Activated naive CD8-positive, alpha-beta T cell (primary cell): ENCODE measurements around the gene MGAM2.

Experiments
- H3K27ac Mint-ChIP-seq: one replicate; pipeline ENCODE4 v1.8.0; 2021; ENCODE audit warnings: mixed read lengths
- H3K27me3 Mint-ChIP-seq: one replicate; pipeline ENCODE4 v1.8.0; 2021; ENCODE audit warnings: mixed read lengths
- H3K36me3 Mint-ChIP-seq: one replicate; pipeline ENCODE4 v1.8.0; 2021; ENCODE audit warnings: mixed read lengths
- H3K4me1 Mint-ChIP-seq: one replicate; pipeline ENCODE4 v1.8.0; 2021; ENCODE audit warnings: low read depth, mixed read lengths
- H3K4me3 Mint-ChIP-seq: one replicate; pipeline ENCODE4 v1.8.0; 2021; ENCODE audit warnings: mild to moderate bottlenecking, mixed read lengths
- H3K9me3 Mint-ChIP-seq: one replicate; pipeline ENCODE4 v1.8.0; 2021; ENCODE audit warnings: low read depth, mixed read lengths

MGAM2 gene

DNA sequence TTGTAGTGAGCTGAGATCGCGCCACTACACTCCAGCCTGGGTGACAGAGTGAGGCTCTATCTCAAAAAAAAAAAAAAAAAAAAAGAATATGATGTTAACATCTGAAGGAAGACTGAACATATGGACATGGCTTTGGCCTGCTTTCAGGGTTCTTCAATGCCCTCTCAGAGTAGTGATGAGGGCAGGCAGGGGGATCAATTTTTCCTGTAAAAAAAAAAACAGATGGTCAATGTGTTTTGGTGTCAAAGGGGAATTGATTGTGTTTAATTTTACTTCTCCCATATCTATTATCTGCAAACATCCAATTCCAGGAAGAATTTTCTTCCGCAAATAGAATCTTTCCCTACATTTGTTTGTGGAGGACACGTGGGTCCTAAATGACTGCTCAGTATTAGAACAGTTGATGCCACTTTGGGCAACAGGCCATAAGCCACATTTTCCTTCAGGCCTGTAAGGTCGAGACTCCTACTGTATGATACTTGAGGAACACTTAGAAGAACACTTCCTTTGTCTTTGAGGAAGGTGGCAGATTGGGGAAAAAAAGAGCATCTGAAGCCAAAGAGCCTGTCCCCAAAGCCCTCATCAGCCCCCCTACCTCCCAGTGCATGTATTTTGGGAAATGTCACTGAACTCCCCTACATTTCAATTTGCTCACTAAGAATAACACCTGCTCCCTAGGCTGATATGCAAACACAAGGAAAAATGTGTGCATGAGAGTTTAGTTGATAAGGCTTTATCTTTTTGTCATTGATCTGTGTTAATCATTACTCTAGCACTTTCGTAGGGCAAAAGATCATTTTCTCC lies 28.3 kb downstream of the MGAM2 start:
- no peak overlapping the region for H3K4me3 Mint-ChIP-seq

DNA sequence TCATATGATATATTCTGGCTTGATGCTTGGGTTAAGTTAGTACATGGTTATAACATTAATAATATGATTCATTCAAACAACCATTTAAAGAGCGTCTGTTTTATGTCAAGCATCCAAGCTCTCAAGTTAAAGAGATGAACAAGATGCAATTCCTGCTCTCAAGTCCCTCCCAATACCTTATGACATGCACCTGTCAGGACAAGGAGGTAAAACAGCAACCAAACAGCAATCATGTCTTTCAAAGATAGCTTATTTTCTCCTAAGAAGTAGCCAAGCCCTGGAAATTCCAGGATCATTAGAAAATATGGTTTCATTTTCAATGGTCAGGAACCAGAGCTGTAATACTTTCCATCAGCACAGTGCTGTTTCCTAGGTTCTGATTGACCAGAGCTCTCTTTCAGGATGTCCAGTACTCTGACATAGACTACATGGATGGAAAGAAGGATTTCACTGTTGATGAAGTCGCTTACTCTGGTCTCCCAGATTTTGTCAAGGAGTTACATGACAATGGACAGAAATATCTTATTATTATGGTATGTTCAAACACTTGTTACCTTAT lies 29.0 kb downstream of the MGAM2 start:
- Mint-ChIP-seq H3K4me1 (no peaks in the 10 kb centered on the region), H3K27me3 (no peaks in the 10 kb centered on the region), H3K36me3 (no peaks in the 10 kb centered on the region), H3K4me3 (no peak overlapping the region), H3K9me3 (no peaks in the 10 kb centered on the region), H3K27ac (no peak overlapping the region)

More for the DNA sequence above, 28.3 kb downstream of the MGAM2 start:
- Mint-ChIP-seq H3K9me3 (no peaks in the 10 kb centered on the region), H3K4me1 (no peaks in the 10 kb centered on the region), H3K36me3 (no peaks in the 10 kb centered on the region), H3K27me3 (no peaks in the 10 kb centered on the region), H3K27ac (no peak overlapping the region)

DNA sequence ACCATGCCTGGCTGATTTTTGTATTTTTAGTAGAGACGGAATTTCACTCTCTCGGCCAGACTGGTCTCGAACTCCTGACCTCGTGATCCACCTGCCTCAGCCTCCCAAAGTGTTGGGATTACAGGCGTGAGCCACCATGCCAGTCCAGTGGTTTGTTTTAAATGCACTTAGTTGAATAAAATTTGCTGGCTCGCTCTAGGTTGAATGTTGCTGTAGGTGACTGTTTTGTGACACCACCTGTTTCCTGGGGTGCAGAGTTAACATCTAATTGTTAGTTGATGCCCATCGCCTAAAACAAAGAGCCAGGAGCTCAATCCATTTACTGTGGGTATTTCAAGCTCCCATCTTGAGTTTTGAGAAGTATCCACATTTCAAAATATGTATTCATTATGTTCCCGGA lies 31.2 kb downstream of the MGAM2 start:
- H3K27me3 Mint-ChIP-seq = no peaks in the 10 kb centered on the region
- no peaks in the 10 kb centered on the region for H3K9me3 Mint-ChIP-seq
- H3K27ac Mint-ChIP-seq = no peak overlapping the region
- H3K4me1 Mint-ChIP-seq = no peaks in the 10 kb centered on the region
- no peaks in the 10 kb centered on the region for H3K36me3 Mint-ChIP-seq
- H3K4me3 Mint-ChIP-seq = no peak overlapping the region

DNA sequence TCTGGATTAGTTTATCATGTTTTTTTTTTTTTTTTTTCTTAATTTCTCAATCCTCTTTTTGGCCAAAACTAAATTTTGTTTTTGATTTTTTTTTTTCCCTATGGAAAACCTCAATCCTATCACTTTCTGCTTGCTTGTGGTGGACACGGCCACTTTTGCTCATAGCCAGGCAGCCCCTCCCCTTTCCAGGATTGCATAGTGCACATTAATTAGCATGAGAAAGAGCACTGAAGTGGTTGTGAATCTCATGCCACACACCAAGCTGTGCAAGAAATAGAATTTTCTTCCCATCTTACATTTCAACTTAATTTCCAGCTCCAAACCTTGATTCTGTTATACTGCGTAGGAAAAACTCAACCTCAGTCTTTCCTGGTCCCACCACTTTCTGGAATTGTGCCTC lies 34.6 kb downstream of the MGAM2 start:
- Mint-ChIP-seq H3K9me3 (no peaks in the 10 kb centered on the region), H3K27me3 (peaks cover 1% of the 10 kb centered on the region), H3K36me3 (no peaks in the 10 kb centered on the region), H3K4me1 (no peaks in the 10 kb centered on the region), H3K4me3 (no peak overlapping the region), H3K27ac (no peak overlapping the region)

DNA sequence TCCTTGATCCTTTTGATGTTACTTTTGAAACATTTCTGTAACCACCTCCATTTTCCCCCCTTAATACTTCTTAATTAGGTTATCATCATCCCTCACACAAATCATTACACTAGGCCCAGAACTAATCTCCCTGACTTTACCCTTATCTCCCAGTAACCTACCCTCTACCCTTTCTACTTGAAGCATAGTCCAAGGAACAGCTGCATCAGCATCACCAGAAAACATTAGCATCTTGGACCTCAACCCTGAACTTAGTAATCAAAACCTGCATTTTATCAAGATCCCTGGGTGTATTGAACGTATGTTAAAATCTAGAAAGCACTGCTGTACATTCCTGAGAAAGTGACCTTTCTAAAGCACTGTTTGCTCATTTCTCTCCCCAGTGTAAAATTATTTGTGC lies 38.8 kb downstream of the MGAM2 start:
- no peaks in the 10 kb centered on the region for H3K36me3 Mint-ChIP-seq
- no peak overlapping the region for H3K27ac Mint-ChIP-seq
- H3K4me3 Mint-ChIP-seq = no peak overlapping the region
- no peaks in the 10 kb centered on the region for H3K9me3 Mint-ChIP-seq
- H3K4me1 Mint-ChIP-seq = no peaks in the 10 kb centered on the region
- peaks cover 1% of the 10 kb centered on the region for H3K27me3 Mint-ChIP-seq

DNA sequence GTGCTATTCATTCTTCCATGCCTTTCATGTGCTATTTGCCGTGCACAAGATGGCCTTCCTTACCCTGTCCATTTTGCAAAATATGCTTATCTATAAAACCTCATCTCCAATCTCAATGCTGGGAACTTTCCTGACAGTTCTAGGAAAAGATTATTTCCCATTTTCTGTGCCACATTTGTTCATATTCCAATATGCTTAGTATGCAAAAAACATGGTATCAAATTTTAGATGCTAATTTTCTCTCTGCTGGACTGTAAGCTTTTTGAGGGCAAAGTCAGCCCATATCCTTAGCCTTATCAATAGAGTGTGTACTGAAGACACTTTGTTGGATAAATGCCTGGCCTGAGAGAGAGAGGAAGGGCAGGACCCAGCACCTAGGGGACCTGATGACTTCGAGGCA lies 39.4 kb downstream of the MGAM2 start:
- Mint-ChIP-seq H3K9me3 (no peaks in the 10 kb centered on the region), H3K36me3 (no peaks in the 10 kb centered on the region)

DNA sequence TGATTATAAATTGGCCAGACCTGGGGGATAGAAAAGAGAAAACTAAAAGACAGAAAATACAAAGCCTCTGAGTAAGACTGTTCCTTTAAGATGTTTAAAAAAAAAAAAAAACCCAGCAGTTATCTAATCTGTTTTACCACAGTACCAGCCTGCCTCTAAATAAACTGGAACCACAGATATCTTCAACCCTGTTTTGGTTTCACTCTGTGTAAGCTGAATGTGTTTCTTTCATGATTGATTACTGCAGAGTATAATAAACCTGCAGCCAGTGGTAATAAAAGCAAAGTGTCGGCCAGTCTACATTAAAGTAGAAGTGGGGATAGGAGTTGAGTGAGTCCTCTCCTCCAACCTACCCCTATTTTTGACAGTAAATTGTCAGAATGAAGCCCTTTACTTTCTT lies 40.6 kb downstream of the MGAM2 start:
- H3K27me3 Mint-ChIP-seq = peaks cover 1% of the 10 kb centered on the region
- no peaks in the 10 kb centered on the region for H3K9me3 Mint-ChIP-seq
- no peak overlapping the region for H3K27ac Mint-ChIP-seq
- H3K4me1 Mint-ChIP-seq = no peaks in the 10 kb centered on the region
- H3K36me3 Mint-ChIP-seq = no peaks in the 10 kb centered on the region
- H3K4me3 Mint-ChIP-seq = no peak overlapping the region

More for the DNA sequence above, 39.4 kb downstream of the MGAM2 start:
- no peak overlapping the region for H3K4me3 Mint-ChIP-seq
- H3K27ac Mint-ChIP-seq = no peak overlapping the region
- H3K4me1 Mint-ChIP-seq = no peaks in the 10 kb centered on the region
- H3K27me3 Mint-ChIP-seq = peaks cover 1% of the 10 kb centered on the region

DNA sequence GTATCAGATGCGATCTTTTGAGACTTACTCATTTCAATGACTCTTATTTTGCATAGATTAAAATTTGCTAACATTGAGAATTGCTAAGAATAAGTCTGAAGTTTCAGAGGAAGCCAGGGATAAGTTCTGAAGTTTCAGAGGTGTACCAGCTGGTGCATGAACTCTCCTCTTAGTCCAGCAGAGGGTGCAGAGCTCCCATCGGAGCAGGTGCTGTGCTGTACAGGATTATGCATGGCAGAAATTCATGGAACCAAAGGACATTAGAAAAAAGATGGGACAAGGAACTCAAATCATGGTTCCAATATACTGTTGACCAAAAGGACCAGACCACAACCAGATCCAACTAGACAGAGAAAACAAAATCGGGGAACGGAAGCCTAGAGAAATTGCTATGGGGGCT lies 41.9 kb downstream of the MGAM2 start:
- Mint-ChIP-seq H3K36me3 (no peaks in the 10 kb centered on the region), H3K9me3 (no peaks in the 10 kb centered on the region), H3K4me3 (no peak overlapping the region), H3K27me3 (peaks cover 2% of the 10 kb centered on the region), H3K27ac (no peak overlapping the region), H3K4me1 (no peaks in the 10 kb centered on the region)

DNA sequence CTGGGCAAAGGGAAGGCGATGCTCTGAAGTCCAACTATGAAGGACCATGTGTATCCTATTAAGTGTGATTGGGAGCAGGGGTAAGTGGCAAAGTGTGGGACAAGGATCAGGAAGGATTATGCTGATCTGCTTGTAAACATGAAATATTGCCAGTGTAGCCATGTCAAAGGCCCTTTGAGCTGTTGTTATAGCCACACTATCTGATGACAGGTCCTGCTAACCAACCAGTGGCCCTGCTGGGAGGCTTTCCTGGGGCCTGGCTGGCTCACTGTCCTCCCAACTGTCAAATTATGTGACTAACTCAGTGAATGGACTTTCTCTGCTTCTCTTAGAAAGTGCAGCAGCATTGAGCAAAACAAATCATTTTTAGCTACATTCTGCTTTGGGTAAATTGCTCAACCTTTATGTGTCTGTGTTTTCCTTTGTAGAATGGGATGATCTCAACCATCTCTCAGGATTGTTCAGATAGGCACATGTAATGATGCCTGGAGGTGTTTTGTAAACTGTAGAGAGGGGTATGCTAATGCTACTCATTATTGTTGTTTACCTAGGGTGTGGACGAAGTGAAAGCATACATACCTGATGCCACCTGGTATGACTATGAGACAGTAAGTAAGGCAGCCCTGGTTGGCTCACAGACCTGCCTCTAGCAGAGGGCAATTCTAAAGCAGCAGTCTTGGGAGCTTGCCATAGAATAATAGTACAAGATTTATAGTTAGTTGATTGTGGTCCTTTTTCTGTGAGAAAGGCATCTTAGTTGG lies 47.4 kb downstream of the MGAM2 start:
- Mint-ChIP-seq H3K4me1 (no peaks in the 10 kb centered on the region), H3K9me3 (no peaks in the 10 kb centered on the region), H3K27ac (no peak overlapping the region), H3K36me3 (no peaks in the 10 kb centered on the region), H3K27me3 (peaks cover 9% of the 10 kb centered on the region), H3K4me3 (no peak overlapping the region)

DNA sequence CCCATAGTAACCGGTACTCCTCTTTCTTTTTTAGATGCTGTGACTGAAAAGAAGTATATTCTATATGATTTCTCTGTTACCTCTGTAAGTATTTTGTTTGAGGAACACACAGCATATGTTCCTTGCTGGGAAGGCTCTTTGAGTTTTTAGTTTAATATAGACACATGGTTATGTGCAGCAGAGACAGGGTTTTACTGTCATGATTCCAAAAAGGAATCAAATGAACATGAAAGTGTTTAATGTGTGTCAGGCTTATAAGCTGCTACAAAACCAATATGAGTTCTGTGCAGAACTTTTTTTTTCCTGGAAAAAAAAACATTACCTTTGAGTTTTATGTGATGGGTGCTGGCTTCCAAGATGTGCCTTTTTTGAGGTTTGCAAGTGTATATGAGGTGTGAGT lies 50.4 kb downstream of the MGAM2 start:
- no peaks in the 10 kb centered on the region for H3K4me1 Mint-ChIP-seq
- no peak overlapping the region for H3K27ac Mint-ChIP-seq
- no peak overlapping the region for H3K4me3 Mint-ChIP-seq
- peaks cover 9% of the 10 kb centered on the region for H3K27me3 Mint-ChIP-seq
- no peaks in the 10 kb centered on the region for H3K36me3 Mint-ChIP-seq
- no peaks in the 10 kb centered on the region for H3K9me3 Mint-ChIP-seq

DNA sequence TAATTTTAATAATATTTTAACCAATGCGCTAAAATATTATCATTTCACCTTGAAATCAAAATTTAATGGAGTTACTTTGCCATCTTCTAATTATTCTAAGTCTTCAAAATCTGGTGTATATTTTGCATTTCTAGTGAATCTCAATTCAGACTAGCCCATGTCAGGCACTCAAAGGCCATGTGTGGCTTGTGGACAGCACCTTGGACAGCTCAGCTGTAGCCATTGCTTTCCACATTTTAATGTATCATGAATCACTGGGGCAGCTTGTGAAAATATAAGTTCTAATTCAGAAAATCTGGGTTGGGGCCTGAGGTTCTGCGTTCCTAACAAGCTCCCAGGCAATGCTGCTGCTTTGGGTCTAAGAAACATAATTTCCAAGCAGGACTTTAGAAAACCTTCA lies 57.2 kb downstream of the MGAM2 start:
- Mint-ChIP-seq H3K36me3 (no peaks in the 10 kb centered on the region), H3K27ac (no peak overlapping the region), H3K27me3 (no peaks in the 10 kb centered on the region), H3K9me3 (no peaks in the 10 kb centered on the region), H3K4me3 (no peak overlapping the region), H3K4me1 (no peaks in the 10 kb centered on the region)

DNA sequence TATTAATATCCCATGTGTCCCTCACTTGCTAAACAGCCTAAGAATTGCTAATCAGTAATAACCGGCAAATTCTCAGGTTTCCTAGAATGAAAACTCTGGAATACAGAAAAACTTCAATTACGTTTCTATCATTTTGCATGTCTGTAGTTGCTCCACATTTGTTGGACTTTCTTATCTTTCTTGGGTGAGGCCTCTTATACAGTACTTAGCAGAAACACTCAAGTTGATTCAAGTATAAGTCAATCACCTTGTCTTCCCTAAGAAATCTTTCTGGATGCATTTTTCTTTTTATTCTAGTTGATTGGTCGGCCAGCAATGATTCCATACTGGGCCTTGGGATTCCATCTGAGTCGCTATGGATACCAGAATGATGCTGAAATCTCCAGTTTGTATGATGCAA lies 61.4 kb downstream of the MGAM2 start:
- Mint-ChIP-seq H3K4me3 (no peak overlapping the region), H3K36me3 (no peaks in the 10 kb centered on the region), H3K27ac (no peak overlapping the region), H3K9me3 (no peaks in the 10 kb centered on the region), H3K4me1 (no peaks in the 10 kb centered on the region), H3K27me3 (no peaks in the 10 kb centered on the region)

DNA sequence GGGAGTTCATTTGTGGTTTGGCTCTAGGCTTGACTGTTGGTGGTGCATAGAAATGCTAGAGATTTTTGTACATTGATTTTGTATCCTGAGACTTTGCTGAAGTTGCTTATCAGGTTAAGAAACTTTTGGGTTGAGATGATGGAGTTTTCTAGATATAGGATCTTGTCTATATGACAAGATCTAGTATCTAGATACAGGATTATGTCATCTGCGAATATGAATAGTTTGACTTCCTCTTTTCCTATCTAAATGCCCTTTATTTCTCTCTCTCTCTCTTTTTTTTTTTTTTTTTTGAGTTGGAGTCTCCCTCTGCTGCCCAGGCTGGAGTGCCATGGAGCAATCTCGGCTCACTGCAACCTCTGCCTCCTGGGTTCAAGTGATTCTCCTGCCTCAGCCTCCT lies 62.9 kb downstream of the MGAM2 start:
- H3K27ac Mint-ChIP-seq = no peak overlapping the region
- no peak overlapping the region for H3K4me3 Mint-ChIP-seq
- H3K27me3 Mint-ChIP-seq = no peaks in the 10 kb centered on the region

DNA sequence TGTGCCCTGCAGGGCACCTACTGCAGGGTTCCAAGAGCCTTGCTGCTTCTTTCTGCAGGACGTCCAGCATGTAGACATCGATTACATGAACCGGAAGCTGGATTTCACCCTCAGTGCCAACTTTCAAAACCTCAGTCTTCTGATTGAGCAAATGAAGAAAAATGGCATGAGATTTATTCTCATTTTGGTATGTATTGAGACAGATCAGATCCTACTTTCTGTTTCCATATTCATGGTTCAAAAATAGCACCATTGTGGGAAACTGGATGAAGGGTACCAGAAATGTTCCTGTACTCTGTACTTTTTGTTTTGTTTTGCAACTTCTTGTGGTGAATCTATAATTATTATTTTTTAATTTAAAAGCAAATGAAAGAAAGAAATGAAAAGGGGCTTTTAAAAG lies 64.1 kb downstream of the MGAM2 start:
- no peaks in the 10 kb centered on the region for H3K36me3 Mint-ChIP-seq
- H3K27me3 Mint-ChIP-seq = no peaks in the 10 kb centered on the region
- H3K4me3 Mint-ChIP-seq = no peak overlapping the region
- H3K9me3 Mint-ChIP-seq = no peaks in the 10 kb centered on the region
- H3K27ac Mint-ChIP-seq = no peak overlapping the region
- no peaks in the 10 kb centered on the region for H3K4me1 Mint-ChIP-seq

More for the DNA sequence above, 62.9 kb downstream of the MGAM2 start:
- H3K4me1 Mint-ChIP-seq = no peaks in the 10 kb centered on the region
- no peaks in the 10 kb centered on the region for H3K9me3 Mint-ChIP-seq
- no peaks in the 10 kb centered on the region for H3K36me3 Mint-ChIP-seq

DNA sequence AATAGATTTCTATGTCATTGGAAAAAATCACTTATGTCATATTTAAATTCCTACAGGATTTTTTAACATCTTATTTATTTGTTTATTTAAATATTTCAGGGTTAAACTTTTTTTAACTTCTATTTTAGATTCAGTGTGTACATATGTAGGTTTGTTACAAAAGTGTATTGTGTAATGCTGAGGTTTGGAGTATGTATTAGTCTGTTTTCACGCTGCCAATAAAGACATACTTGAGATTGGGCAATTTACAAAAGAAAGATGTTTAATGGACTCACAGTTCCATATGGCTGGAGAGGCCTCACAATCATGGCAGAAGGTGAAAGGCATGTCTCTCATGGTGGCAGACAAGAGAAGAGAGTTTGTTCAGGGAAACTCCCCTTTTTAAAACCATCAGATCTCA lies 65.4 kb downstream of the MGAM2 start:
- no peak overlapping the region for H3K27ac Mint-ChIP-seq
- no peak overlapping the region for H3K4me3 Mint-ChIP-seq
- H3K9me3 Mint-ChIP-seq = no peaks in the 10 kb centered on the region
- no peaks in the 10 kb centered on the region for H3K4me1 Mint-ChIP-seq
- H3K36me3 Mint-ChIP-seq = no peaks in the 10 kb centered on the region
- H3K27me3 Mint-ChIP-seq = no peaks in the 10 kb centered on the region
